DND-41 (cell line): ENCODE measurements around the gene CREG2.

Experiments used
- ATAC-seq: fragments of 200-7000 bp; cut with Tn5 transposase; 3 replicates; pipeline ENCODE4 v1.9.1; 2021; ENCODE audit warnings: low read depth; ENCODE audit not compliant: insufficient read depth
- DNase-seq: peaks from one replicate; pipeline ENCODE4 v3.0.0-alpha.2; 2020
- H2AFZ ChIP-seq: 2 replicates; pipeline ENCODE4 v1.6.0; 2012; ENCODE audit warnings: low read depth, low read length
- H3K27ac ChIP-seq: 2 replicates; pipeline ENCODE4 v1.5.1; 2012; ENCODE audit warnings: low read length, inconsistent platforms
- H3K27me3 ChIP-seq: fragments of 200-600 bp; sonication (generic); 2 replicates; pipeline ENCODE4 v1.6.0; 2012; ENCODE audit warnings: low read length, mild to moderate bottlenecking, inconsistent platforms; ENCODE audit not compliant: insufficient read depth, poor library complexity
- H3K36me3 ChIP-seq: 2 replicates; pipeline ENCODE4 v1.5.1; 2012; ENCODE audit warnings: low read length, inconsistent platforms; ENCODE audit not compliant: insufficient read depth
- H3K4me1 ChIP-seq: 2 replicates; pipeline ENCODE4 v1.5.1; 2012; ENCODE audit warnings: mild to moderate bottlenecking, low read length; ENCODE audit not compliant: insufficient read depth
- H3K4me2 ChIP-seq: 2 replicates; pipeline ENCODE4 v1.6.0; 2012; ENCODE audit warnings: mild to moderate bottlenecking, moderate library complexity, low read length, inconsistent platforms; ENCODE audit not compliant: insufficient read depth
- H3K4me3 ChIP-seq, 2 experiments: fragments of 200-600 bp in 1 of 2; shearing (Covaris generic) in 1 of 2; 2 replicates each; pipeline ENCODE4 v1.5.1; 2012 to 2016; ENCODE audit warnings: inconsistent platforms in 2 of 2, low read length in 2 of 2, mild to moderate bottlenecking in 2 of 2, low read depth in 1 of 2, moderate library complexity in 1 of 2
- H3K79me2 ChIP-seq: 2 replicates; pipeline ENCODE4 v1.6.0; 2012; ENCODE audit warnings: low read length, inconsistent platforms; ENCODE audit not compliant: insufficient read depth
- H3K9ac ChIP-seq: 2 replicates; pipeline ENCODE4 v1.6.0; 2012; ENCODE audit warnings: low read depth, mild to moderate bottlenecking, inconsistent platforms, low read length, moderate library complexity
- H3K9me3 ChIP-seq: 2 replicates; pipeline ENCODE4 v1.5.1; 2012; ENCODE audit warnings: low read length, moderate library complexity, mild to moderate bottlenecking, inconsistent platforms; ENCODE audit not compliant: insufficient read depth, severe bottlenecking
- H4K20me1 ChIP-seq: 2 replicates; pipeline ENCODE4 v1.6.0; 2012; ENCODE audit warnings: low read length; ENCODE audit not compliant: insufficient read depth
- EZH2 ChIP-seq: IDR thresholded peaks from 3 replicates; pipeline ENCODE4 v1.6.1; 2012; ENCODE audit warnings: borderline replicate concordance, low read depth, mild to moderate bottlenecking, moderate library complexity, low read length, inconsistent platforms; ENCODE audit not compliant: severe bottlenecking
- TF ChIP-seq, protein P1 (sequence below): IDR thresholded peaks from 2 replicates; pipeline ENCODE4 v1.5.1; 2012; ENCODE audit warnings: borderline replicate concordance, low read length, moderate library complexity, mild to moderate bottlenecking; ENCODE audit not compliant: poor library complexity, severe bottlenecking; ENCODE audit errors: extremely low read depth

The CREG2 gene

DNA sequence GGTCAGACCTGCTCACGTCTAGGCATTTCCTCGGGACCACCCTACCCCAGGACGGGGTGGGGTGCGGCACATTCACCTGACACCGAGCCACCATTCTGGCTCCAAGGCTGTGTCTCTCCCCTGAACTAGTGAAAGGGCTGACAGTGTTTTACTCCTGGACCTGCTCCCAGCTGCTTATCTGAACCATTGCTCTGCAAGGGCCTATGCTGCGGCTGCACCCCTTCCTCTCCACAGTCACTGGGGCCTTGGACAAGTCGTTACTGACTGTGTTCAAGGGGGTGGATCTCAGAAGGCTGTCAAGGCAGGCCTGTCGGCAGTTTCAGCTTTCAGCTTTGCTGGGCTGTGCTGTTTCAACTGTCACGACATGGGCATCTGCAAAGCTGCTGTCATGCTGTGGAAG, 11.7 kb downstream of the CREG2 start:
- Histone ChIP-seq H3K36me3 (no peaks in the 10 kb centered on the region), H3K4me2 (no peak overlapping the region), H3K9ac (no peak overlapping the region), H3K4me1 (no peaks in the 10 kb centered on the region), H4K20me1 (no peaks in the 10 kb centered on the region), H3K79me2 (no peaks in the 10 kb centered on the region), H3K27me3 (no peaks in the 10 kb centered on the region), H3K9me3 (peaks cover 7% of the 10 kb centered on the region), H2AFZ (no peak overlapping the region; the same call in 1 of the 2 replicates), H3K4me3 (no peak overlapping the region), H3K27ac (no peak overlapping the region)
- no peak for ATAC-seq
- no peak for TF ChIP-seq EZH2
- no peak for DNase-seq

DNA sequence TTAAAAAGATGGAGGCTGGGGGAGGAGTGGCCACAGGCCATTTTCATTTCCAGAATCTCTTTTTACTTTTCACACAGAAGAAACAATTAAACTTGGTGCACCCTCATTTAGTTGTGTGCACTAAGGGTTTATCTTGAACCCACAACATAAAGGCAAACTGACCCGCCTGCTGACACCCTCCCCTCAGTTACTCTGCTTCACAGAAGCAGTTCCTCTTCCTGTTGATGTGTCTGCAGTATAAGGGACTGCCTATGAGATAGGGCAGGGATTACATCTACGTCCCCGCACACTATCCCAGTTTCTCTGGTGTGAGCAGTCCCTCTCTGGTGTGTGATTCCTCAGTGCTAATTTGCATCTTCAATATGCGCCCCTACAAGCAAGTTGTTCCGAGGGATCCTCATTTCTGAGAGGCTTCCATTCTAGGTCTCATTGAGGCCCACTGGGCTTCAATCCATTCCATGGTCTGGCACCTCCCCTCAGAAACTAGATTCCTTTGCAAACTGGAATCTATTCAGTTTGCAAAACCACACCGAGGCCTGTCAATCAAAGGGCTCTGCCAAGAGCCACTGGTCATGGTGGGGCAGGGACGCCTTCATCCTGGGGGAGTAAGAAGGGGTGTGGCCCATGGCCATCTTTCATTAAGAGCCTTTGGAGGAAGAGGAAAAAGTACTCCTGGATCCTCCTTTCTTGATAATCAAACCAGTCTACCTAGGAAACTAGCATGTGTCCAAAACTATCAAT, 12.3 kb downstream of the CREG2 start:
- Histone ChIP-seq H3K4me2 (no peak overlapping the region), H3K36me3 (no peaks in the 10 kb centered on the region), H4K20me1 (no peaks in the 10 kb centered on the region), H3K4me1 (no peaks in the 10 kb centered on the region), H3K9me3 (peaks cover 7% of the 10 kb centered on the region), H3K4me3 (no peak overlapping the region), H3K27me3 (no peaks in the 10 kb centered on the region), H3K27ac (no peak overlapping the region), H3K79me2 (no peaks in the 10 kb centered on the region), H3K9ac (no peak overlapping the region), H2AFZ (0 out of 2 replicates have a peak overlapping the region, but pooled peaks have one; percentile 13)
- DNase-seq (no peak), ATAC-seq (no peak)
- TF ChIP-seq, protein P1, sequence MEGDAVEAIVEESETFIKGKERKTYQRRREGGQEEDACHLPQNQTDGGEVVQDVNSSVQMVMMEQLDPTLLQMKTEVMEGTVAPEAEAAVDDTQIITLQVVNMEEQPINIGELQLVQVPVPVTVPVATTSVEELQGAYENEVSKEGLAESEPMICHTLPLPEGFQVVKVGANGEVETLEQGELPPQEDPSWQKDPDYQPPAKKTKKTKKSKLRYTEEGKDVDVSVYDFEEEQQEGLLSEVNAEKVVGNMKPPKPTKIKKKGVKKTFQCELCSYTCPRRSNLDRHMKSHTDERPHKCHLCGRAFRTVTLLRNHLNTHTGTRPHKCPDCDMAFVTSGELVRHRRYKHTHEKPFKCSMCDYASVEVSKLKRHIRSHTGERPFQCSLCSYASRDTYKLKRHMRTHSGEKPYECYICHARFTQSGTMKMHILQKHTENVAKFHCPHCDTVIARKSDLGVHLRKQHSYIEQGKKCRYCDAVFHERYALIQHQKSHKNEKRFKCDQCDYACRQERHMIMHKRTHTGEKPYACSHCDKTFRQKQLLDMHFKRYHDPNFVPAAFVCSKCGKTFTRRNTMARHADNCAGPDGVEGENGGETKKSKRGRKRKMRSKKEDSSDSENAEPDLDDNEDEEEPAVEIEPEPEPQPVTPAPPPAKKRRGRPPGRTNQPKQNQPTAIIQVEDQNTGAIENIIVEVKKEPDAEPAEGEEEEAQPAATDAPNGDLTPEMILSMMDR = no peak

DNA sequence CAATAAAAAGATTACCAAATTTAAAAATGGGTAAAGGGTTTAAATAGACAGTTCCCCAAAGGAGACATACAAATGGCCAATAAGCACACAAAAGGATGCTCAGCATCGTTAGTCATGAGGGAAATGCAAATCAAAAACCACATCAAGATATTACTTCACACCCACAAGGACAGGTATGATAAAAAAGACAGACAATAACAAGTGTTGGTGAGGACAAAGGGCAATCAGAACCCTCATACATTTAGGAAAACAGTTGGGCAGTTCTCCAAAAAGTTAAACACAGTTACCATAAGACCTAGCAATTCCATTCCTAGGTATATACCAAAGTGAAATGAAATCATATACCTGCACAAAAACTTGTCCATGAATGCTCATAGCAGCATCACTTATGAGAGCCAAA, 14.5 kb downstream of the CREG2 start:
- H3K27ac ChIP-seq = no peak overlapping the region
- no peaks in the 10 kb centered on the region for H3K4me1 ChIP-seq
- H3K9ac ChIP-seq = no peak overlapping the region
- TF ChIP-seq, protein P1 = no peak
- H3K9me3 ChIP-seq = peaks cover 7% of the 10 kb centered on the region
- DNase-seq (no peak), ATAC-seq (no peak)
- no peaks in the 10 kb centered on the region for H3K79me2 ChIP-seq
- H2AFZ ChIP-seq = no peak overlapping the region
- no peaks in the 10 kb centered on the region for H3K36me3 ChIP-seq
- H3K4me2 ChIP-seq = no peak overlapping the region
- H4K20me1 ChIP-seq = no peaks in the 10 kb centered on the region
- H3K27me3 ChIP-seq = no peaks in the 10 kb centered on the region
- no peak overlapping the region for H3K4me3 ChIP-seq

DNA sequence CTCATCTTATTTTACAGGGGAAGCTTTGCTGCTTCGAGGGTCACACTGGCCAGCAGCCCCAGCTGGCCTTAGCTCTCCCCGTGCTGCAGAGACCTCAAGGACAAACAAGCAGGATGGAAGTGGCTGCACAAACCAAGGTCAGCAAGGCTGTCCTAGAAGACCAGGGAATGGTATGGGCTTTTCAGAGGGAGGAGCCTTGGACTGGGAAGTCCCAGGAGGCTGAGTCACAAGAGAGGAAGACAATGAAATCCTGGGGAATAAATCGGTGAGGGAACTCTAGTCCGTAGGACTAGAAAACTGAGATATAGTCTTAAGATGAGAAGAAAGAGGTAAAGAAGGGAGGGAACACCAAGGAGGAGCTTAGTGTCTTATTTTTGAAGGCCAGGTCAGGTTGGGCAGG, 15.7 kb downstream of the CREG2 start:
- no peak for DNase-seq
- Histone ChIP-seq H3K9me3 (peaks cover 7% of the 10 kb centered on the region), H3K79me2 (no peaks in the 10 kb centered on the region), H3K4me3 (no peak overlapping the region), H3K4me2 (no peak overlapping the region), H2AFZ (no peak overlapping the region), H3K4me1 (no peaks in the 10 kb centered on the region), H3K36me3 (no peaks in the 10 kb centered on the region), H4K20me1 (no peaks in the 10 kb centered on the region), H3K27ac (no peak overlapping the region), H3K9ac (no peak overlapping the region), H3K27me3 (no peaks in the 10 kb centered on the region)
- TF ChIP-seq, protein P1 = no peak
- no peak for TF ChIP-seq EZH2
- ATAC-seq = no peak
